ENCODE data around the gene CTXND2.
"Not testable (repeated sequence)": the region's sequence is repeated elsewhere in the genome, so short reads cannot be mapped to it uniquely, and the experiment has no call there.

GRCh38 chr1:150864200-150864599 lies 22.7 kb upstream of the CTXND2 start:
- TF ChIP-seq CTCF (optimal IDR thresholded peaks at IDR 0.05 in 1 of 3, IDR thresholded peaks at IDR 0.05 in 1 of 3, conservative IDR thresholded peaks at IDR 0.05 in 1 of 3; ENCODE audit: extremely low read depth in 1 of 3, insufficient read depth in 2 of 3, low read length in 3 of 3); EZH2 (IDR thresholded peaks at IDR 0.05; ENCODE audit: low read length): not testable (repeated sequence)

Data from keratinocyte (primary cell).